Astrocyte of the hippocampus (primary cell): ENCODE data around the gene CKS1B.
A peak's percentile ranks its signal among the peaks of the same experiment; 100 is the strongest.

Source experiments
- DNase-seq: peaks from one replicate; pipeline ENCODE4 v3.0.0; 2011; ENCODE audit warnings: low read depth, low spot score

The CKS1B gene

DNA sequence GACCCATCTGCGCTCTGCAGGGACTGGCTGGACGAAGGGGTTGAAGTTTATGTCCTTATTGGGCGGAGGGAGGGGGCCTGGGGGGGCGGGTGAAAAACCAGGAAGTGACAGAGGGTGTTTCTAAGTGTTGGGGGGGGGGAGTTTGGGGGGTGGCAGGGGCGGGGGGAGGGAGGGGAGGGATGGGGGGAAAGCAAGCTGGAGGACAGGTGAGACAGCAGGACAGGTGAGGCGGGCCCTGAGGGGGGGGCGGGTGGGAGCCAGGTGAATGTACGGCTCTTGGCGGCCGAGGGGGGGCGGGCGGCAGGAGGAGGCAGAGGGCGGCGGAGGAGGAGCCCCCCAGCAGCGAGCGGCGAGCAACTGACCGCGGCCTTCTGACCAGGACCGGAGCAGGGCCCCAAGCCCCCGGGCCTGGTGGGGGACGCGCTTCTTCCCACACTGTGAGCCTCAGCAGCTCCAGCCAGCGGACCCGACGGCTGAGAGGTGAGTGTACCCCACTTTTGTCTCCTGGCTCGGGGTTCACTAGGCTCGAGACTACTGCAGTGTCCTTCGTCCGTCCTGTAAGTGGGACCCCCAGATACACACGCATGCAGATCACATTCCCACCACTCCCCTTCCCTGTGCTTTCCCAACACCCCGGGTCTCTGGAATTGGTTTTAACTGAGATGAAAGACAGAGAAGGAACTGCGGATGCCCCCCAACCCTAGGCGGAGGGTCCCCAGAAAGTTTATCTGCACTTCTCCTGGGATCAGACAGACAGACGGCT lies 28.2 kb downstream of the CKS1B start, which contains the start of gene ZBTB7B:
TSS of gene ZBTB7B (plus strand) at position 339 of the 763 bp plus-strand sequence. CDS start 11,859 bp downstream, outside the sequence.
- peak; percentile 54 for DNase-seq

DNA sequence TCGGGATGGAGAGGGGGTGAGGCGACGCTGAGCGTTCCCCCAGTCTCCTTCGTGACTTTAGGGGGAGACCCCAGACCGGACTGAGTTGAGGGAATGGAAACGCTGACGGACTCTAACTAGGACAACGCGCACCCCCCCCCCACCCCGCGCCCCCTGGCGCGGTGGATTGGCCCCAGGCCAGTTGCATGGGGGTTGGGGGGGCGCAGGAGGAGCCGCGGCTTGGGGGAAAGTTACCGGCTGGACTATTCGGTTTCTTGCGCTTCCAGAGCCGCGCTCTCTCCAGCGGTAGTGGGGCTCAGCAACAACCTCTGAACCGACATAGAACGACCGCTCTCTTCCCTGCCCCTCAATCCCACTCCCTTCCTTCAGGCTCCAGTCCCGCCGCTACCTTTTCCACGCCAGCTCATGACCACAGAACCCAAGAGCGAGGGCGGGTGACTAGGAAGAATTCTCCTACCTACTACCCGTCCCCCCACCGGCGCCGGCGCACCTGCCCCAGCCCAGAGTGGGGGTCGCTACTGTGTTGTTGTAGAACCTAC lies 28.8 kb downstream of the CKS1B start:
- DNase-seq, result peak; percentile 58

DNA sequence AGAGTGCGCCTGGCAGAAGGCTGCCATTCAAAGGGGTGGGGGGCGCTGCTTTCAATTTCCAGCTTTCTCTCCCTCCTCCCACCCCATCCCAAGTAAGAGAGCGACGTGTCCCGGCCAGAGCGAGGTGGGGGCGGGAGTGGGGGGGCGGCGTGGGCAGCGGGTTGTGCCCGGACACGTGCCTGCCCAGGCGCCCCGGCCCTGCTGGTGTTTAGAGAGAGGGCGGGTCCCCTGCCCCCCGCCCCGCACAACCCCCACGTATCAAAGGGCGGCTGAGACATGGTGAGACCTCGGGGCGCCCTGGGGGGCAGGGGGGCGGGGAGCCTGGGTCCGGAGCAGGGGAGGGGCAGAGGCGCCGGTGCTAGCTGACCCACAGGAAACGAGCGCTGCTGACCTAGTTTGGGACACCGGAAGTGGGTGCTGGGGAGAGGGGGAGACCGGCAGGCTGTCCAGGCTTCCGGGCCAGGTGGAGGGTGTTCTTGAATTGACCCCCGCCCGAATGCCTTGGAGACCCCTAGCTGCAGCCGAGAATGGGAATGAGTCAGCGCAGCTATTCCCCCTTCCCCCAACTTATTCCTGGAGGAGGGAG lies 29.4 kb downstream of the CKS1B start:
- peak; percentile 62 for DNase-seq

DNA sequence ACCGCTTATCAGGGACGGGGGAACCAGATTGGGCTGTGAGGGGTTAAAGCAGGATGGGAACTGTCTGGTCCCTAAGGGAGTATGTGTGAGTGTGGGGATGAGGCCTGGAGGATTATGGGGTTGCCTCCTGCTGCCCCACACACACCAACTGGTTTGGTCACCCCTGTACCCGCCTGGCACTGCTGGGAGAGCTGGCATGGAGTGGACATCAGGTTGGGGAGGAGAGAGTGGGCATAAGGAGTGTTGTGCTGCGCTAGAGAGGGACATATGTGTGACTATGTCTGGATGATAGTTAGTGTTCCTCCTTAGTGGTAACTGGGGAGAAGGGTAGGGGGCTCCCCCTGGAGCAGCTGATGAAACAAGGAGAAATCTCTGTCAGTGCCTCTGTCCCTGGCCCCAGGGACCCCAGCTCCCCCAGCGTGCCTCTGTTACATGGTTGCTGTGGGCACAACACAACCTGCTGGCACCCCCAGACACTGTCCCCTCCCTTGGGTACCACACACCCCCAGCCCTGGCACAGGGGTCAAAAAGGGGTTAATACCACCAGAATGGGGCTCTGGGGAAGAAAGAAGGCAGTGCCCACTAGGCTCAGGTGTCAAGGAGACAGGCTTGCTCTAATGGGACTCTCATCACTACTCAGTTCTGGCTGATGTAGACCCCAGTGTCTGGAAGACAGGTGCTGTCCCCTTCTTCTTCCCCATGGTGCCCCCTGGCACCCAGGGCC lies 30.0 kb downstream of the CKS1B start:
- DNase-seq, result no peak

DNA sequence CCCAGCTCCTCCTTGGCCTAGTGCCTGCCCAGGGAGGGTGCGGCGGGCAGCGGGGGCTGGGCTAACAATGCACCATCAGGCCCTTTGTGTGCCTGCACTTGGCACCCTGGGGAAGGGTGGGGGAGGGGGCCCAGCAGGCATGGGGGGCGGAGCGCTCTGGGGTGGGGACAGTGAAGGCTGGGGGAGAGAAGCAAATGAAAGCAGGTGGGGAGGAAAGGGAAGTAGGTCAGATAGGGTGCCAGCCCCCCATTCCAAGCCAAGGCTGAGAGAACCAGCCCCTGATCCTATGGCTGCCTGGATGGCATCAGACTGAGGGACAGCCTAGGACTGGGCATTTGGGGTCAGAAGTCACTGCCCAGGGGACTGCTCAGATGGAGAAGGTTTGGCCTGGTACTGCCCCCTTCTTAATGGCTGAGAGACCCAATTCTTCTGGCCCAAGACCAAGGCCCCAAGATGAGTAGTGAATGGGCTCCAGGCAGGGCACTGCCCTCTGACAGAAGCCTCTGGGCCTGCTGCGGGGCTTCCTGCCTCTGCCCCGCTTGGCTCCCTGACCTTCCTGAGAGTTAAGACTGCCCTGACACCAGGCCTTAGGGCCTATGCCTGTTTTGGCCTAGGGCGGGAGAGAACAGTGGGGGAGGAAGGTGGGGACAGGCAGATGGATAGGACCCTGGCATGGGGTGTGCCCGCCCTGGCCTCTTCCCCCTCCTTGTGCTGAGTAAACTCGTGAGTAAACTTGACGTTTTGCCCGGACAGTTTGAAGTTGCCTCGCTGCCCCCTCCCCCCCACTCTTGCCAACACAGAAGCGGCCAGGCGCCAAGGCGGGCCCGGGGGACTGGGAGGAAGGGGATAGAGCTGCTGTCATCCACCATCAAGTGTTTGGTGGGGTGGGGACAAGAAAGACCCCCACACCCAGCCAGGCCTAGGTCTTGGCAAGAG lies 30.9 kb downstream of the CKS1B start:
- DNase-seq, result peak; percentile 65

DNA sequence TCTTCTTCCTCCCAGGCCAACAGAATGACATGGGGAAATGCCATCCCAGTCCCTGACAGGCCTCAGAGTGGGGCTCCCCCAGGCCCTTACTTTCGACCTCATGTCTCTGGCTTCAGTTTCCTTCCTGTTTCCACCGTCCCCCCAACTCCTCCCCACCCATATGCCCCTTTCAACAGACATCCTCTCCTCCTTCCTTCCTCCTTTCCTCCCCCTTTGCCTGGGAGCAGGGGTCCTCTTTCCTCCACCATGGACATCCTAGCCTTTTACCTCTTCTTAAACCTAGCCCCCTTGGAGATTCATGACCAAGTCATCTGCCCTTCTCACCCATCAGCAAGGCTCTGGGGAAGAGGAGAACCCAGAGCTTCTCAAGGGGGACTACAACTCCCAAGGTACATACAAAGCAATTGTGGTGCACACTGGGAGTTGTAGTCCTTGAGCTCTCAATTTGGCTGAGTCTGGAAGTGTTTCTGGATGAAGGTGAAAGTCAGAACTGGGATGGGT lies 32.2 kb downstream of the CKS1B start:
- peak; percentile 22 for DNase-seq

DNA sequence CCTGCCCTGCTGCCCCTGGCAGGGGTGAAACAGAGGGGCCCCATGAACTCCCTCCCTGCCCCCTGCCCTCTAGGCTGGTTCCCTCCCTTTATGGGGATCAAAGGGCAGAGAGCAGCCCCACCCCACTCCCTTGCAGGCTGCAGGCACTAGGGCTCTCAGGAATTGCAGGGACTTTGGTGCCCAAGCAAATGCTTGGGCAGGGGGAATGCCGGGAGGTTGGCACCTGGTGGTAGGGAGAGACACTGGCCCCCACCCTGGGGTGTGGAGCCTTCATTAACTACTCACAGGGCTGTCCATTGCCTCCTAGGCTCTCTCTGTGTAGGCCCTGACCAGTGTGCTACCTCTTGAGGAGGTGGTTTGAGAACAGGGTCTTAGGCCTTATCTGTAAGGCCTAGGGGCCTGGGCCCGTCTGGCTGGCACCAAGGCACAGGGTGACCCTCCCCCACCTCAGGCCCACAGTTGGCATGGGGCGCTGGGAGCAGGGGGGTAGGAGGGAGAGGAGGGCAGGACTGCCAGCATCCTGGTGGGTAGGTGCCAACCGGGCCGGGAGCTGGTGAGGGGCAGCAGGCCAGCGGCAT lies 32.9 kb downstream of the CKS1B start:
- DNase-seq, result no peak

DNA sequence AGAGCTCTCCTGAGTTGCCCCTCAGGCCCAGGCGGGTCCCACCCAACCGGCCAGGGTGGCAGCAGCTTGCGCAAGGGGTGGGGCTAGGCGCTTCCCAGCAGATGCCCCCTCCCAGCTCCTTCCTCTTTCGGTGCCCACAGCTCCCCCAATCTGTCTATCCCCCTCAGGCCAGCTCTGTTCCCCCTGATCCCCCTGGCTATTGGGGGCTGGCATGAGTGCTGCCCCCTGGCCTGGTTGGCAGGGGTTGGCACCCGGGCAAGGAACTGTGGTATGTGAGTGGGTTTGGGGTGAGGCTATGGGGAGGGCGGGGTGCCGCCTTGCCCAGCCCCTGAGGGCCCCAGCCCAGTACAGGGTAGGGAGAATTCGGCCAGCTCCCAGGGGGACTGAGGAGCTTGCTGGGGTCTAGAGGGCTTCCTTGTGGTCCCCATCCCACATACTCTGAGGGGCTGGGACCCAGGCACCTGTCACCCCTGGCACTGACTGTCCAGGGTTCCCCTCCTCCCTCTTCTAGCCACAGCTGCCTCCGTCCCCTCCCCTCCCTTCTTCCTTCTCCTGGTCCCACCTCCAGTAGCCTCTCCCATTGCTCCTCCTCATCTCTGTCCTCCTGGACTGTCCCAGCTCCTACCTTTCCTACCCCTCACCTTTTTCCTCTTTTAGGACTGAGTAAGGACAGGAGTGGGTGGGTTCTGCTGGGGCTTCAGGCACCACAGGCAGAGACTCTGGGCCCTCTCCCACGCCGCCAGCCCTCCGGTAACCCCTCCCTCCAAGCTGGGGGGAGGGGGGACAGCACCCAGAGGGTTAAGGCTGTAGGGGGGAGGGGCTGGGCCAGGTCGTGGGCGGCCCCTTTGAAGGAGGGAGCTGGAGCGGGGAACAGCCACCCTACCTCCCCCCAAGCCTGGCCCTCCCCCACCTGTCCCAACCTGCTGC lies 33.8 kb downstream of the CKS1B start:
- DNase-seq, result no peak

DNA sequence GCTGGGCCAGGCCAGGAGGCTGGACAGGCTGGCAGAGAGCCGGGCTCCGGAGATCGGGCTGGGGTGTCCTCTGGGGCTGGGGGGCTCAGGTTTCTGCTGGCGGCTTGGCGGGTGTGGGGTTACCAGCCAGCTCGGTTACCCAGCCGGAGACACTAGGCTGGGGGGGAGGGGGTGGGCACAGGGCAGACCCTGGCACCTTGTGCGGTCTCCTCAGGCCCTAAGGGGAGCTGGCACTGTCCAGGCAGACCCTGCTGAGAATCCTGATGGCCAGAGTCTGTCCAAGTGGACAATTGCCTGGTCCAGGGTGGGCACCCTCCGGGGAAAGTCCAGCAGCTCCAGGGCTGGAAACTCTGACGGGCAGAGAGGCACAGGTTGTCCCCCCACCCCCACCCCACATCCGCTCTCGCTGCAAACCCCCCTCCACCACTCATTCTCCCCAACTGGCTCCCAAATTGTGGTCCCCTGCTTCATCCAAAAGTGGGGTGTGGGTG lies 34.8 kb downstream of the CKS1B start:
- no peak for DNase-seq

DNA sequence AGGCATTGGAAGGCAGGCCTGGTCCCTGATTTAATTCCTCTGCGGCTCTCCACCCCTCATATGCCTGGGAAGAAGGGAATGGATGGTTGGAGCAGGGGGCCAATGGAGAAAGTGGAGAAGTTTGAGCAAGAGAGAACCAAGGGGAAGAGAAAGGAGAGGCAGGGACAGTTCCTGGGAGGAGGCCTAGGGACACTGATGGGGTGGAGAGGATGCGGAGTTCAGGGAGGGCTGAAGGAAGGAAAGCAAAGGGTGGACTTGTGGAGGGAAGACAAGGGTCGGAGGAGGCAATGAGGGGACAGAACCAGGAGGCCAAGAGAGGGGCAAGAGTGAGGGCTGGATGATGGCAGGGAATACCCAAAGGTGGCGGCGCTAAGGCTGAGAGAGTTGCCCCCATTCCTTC lies 35.3 kb downstream of the CKS1B start:
- DNase-seq, result no peak

DNA sequence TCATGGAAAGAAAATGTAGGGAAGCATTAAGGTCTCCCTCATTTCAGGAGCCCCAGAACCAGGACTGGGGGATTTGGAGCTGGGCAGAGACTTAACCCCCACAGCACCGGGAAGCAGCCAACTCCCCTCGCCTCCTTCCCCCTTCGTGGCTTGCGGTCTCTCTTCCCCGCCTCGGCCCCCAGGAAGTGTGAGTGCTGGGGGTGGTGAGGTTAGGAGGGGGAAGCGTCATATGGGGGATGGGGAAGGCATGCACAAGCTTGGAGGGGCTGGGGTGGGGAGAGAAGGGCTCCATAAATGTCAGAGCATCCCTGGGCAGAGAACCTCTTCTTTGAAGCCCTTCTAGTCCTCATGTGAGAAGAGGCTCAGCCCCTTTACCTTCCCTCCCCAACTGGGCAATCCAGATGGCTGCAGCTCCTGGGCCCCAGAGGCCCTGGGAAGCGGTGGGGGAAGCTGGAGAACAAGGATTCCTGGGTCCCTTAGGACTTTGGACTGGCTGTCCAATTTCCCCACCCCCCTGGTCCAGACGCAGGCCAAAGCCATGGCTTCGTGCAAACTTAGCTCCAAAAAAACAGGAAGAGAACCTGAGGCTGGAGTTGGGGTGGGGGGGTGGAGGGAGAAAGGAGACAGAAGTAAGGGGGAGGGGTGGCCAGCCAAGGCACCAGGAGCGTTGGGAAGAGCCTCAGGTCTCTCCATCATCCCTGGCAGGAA lies 35.9 kb downstream of the CKS1B start:
- DNase-seq, result no peak

DNA sequence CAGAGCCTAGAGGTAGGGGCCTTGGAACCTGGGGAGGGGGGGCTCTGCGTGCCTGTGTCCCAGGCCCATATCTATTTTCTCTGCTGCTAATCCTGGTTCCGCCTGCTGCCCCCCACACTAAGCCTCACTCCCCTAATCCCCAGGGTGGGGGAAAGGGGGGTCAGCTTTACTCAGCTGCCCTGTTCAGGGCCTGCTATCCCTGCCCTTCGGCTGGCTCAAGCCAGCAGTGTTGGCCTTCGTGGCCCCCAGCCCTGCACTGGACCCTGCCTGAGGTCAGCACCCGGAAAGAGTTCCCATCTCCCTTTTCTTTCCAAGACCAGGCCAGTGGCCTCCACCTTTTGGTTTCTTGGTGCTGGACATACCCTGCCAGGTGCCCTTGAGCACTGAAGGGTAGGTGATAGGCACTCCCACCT lies 36.5 kb downstream of the CKS1B start:
- DNase-seq, result no peak

DNA sequence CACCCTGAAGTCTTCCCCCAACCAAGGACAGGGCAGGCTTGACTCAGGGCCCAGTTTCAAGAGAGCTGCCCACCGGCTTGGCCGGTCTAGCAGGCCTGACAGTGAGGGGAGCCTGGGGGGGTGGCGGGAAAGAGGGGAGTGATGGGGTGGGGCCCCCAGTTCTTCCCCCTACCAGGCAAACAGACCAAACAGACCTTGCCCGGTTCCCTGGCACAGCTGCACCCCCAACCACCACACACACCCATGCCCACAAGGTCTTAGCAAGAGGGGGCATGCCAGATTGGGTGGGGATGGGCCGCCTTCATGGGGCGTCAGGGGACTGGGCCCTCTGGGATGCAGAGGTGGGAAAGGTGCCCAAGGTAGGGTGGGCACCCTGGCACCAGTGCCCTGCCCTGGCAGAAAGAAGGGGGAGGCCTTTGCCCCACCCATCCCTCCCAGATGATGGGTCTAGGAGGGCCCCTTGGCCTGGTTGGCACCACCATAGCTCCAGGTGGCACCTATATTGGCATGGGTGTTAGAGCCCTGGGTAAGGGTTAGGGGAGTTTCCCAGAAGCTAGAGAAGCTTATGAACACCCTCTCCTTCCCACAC lies 37.0 kb downstream of the CKS1B start:
- DNase-seq, result no peak

DNA sequence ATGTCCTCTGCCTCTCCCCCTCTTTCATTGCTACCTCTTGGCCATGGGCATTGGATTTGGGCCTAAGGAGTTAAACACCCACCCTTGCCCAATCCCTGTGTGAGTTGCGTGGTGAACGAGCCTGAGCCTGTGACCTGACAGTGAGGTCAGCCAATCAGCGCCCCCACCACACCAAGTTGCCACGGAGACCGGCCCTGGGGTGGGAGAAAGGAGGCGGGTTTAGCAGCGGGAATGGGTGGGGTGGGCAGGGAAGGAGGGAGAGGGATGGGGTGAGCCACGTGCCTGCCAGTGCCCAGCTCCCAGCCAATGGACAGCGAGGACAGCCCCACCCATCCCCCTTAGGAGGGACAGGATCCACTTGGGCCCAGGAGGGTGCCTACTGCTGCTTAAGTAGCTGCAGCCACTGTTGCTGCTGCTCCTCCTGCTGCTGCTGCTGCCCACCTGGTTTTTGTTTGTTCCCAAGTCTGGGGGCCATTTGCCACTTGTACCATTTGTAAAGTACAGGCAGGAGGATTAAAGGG lies 37.6 kb downstream of the CKS1B start:
- peak; percentile 34 for DNase-seq

DNA sequence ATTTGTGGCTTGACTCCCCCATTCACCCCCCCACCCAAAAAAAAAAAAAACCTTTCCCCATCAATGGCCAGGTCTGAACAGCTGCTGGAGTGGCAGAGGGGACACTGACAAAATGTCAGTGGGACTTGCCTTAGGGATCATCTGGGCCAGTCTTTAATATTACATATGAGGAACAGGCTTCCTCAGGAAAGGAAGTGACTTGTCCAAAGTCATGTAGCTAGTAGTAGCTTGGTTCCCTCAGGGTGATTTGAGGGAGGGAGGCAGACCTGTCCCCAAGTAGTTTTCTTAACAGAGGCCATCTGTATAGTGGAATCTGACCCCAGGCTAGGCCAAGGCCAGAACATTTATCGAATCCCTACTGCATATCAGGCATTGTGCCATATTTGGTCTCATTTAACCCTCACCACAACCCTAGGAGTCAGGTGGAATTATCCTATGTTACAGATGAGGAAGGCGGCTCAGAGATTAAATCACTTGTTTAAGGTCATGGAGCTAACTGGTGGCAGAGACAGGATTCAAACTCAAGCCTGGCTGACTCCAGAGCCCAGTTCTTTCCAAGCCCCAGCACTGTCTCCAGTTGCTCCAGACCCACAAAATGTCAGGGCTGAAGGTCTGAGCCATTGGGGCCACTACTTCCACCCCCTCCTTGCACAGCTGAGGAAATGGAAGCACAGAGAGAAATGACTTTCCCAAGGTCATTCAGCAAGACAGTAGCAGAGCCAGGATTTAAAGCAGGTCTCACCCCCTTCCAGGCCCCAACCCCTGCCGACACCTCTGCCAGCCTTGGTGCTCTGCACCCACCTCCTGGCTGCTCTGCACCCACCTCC lies 38.5 kb downstream of the CKS1B start:
- DNase-seq, result no peak

DNA sequence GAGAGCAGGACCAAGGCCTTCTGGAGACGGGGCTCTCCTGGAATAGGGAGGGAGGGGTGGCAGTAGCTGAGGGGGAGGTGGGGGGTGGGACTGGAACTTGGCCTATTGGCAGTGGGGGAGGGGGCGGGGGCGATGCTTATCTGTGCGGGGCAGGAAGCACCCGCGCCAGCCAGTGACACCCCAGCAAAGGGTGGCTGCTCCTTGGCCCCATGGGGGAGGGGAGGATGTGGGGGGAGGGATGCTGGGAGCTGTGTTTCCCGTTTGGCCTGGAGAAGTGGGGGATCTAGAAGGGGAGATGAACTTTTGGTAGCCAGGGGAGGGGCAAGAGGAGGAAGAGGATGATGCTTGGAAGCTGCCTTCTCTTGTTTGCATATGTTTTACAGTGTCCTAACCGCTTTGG lies 39.2 kb downstream of the CKS1B start:
- DNase-seq, result no peak
